G401 (cell line): ENCODE measurements around the gene SLC6A11. TPM values are rescaled to one million over a fixed set of nuclear protein-coding genes. Genes with fewer than 3 reads are reported as not detected.

Experiments used
- DNase-seq: peaks from one replicate; pipeline ENCODE4 v3.0.0-alpha.2; 2015; ENCODE audit warnings: low spot score
- in situ Hi-C: cut with HindIII; loops from 2 replicates; pipeline ENCODE4 v1.10.0; 2016; ENCODE audit warnings: low sequenced_read_pairs, mixed read lengths
- total RNA-seq: library from RNA; depleted of rRNA; stranded (reverse); fragments of >200 nt; shearing (Covaris generic); gene quantifications from 2 replicates; pipeline ENCODE4 v1.2.3, GENCODE V29; 2014

Gene SLC6A11
- total RNA-seq, 1 experiment from 2014 or later, result not detected

DNA sequence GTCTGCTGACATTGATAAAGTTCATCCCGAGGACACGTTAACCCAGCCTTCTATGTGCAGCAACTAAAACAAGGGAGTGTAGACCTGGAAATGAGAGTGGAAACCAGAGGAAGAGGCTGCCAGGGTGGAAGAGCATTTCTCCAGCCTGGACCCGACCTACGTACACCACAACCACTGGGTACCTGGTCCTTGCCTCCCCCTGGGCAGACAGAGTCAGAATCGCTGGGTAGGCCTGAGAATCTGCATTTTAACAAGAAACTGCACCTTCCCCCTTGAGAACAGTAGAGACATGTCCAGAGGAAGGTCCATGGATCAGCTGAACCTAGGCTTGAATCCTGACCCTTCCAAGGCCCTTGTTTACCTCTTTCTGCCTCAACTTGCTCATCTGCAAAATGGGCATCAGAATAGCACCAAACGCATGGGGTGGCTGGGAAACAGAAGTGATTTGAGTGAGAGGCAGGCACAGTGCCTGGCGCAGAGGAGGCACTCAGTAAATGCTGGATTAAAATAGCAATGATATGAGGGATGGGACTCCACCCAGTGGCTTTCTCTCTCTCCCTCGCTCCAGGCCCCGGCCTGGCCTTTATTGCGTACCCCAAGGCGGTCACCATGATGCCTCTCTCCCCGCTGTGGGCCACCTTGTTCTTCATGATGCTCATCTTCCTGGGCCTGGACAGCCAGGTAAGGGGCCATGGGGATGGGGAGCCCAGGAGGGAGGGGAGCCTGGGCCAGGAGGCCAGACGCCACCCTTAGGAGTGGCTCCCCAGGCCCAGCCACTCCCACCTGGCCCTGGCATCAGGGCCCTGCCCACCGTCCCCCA is 109.6 kb downstream of the SLC6A11 start:
- in situ Hi-C loops, result no loop called here
- DNase-seq, result no peak

- DNase-seq, result no peak
- in situ Hi-C loops, result no loop called here
Observed at GRCh38 chr3:10926256-10926810, 110.3 kb downstream of the SLC6A11 start.

DNA sequence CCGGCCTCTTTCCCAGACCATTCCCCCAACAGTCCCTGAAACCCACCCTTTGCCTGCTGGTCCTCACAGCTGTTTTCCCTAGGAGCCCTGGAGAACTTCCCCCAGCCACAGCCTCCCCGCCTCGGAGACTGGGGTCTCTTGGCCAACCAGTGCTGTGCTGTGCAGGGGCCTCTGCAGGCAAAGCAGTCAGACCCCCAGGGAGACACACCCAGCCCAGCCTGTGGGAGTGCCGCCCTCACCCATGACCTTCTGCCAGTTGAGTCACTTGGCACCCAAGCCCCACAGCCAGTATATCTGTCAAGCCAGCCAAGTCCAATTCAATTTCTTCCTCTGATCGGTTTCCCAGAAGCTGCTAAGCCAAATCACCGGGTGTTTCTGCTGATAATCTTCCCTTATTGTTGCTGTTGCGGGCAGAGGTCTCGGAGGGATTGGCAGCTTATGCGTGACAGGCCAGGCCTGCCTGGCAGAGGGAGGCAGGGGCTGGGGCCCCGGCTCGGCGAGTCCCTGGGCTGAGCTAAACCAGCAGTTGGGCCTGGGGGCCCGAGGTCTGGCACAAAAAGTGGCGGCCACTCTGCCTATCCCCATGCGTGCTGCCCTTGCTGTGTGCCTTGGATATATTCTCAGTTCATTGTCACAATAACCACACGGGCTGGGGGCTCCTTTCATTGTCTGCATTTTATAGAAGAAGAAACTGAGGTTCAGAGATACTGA is 110.9 kb downstream of the SLC6A11 start:
- in situ Hi-C loops, result no loop called here

GRCh38 chr3:10927551-10927950 is 111.5 kb downstream of the SLC6A11 start:
- no peak for DNase-seq
- in situ Hi-C loops, result no loop called here

More for the DNA sequence above, 110.9 kb downstream of the SLC6A11 start:
- DNase-seq, result no peak

DNA sequence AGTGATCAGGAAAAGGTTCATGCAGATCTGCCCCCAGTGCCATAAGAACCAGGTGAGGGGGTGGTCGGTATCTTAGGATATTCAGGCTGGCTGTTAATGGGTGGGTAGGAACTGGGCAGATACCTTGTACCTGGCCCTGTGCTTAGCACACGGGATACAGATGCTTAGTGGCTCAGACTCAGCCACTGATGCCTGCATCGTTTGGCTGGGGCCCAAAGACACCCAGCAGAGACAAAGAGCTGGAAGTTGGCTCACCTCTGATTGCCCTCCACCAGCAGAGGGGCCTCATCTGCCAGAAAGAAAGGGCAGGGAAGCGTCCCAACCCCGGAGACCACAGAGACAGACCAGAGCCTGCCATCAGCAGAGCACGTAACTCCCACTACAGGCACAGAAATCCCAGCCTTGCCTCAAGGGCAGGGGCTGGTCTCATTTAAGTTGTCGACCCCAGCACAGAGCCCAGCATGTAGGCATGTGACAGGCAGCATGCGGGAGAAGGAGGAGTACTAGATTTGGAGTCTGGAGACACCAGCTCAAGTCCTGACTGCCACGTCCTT is 112.5 kb downstream of the SLC6A11 start:
- in situ Hi-C loops, result no loop called here
- no peak for DNase-seq

GRCh38 chr3:10928961-10929471 is 113.0 kb downstream of the SLC6A11 start:
- in situ Hi-C loops, result no loop called here
- no peak for DNase-seq

- in situ Hi-C loops, result no loop called here
- DNase-seq, result no peak
Observed at GRCh38 chr3:10929978-10930665, 114.1 kb downstream of the SLC6A11 start.

- in situ Hi-C loops, result no loop called here
- DNase-seq, result no peak
Observed at GRCh38 chr3:10930666-10931040, 114.6 kb downstream of the SLC6A11 start.

DNA sequence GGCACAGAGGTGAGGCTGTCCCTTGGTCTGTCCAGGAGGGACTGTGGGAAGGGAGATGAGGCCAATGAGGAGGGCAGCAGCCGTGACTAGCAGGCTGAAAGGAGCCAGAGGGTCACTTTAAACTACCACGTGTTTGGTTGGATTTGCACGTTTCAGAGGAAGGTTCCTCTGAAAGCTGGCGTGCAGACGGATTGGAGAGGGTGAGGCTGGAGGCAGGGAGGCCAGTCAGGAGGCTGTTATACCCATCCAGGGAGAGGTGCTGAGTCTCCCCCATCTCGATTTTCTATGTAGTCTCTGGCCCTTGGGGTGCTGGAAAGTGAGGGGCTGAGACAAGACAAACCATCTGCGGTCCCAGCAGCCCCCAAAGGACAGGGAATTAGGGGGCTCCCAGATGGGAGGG is 116.6 kb downstream of the SLC6A11 start:
- no peak for DNase-seq
- in situ Hi-C loops, result no loop called here

DNA sequence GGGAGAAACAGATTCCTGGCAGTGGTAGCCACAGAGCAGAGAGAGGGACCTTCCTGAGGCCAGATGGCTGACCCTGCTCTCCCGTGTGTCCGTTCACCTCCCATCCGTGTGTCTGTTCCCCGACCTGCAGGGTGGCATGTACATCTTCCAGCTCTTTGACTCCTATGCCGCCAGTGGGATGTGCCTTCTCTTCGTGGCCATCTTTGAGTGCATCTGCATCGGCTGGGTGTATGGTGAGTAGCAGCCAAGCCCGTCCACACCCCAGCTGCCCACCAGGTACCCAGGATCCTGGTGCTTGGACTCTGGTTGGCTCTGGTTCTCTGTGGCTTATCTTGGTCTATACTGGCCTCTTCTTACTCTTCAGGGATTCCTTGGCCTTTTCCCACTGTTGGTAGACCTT is 117.0 kb downstream of the SLC6A11 start:
- in situ Hi-C loops, result no loop called here
- DNase-seq, result no peak

GRCh38 chr3:10933470-10933804 is 117.4 kb downstream of the SLC6A11 start:
- in situ Hi-C loops, result no loop called here
- DNase-seq, result no peak

DNA sequence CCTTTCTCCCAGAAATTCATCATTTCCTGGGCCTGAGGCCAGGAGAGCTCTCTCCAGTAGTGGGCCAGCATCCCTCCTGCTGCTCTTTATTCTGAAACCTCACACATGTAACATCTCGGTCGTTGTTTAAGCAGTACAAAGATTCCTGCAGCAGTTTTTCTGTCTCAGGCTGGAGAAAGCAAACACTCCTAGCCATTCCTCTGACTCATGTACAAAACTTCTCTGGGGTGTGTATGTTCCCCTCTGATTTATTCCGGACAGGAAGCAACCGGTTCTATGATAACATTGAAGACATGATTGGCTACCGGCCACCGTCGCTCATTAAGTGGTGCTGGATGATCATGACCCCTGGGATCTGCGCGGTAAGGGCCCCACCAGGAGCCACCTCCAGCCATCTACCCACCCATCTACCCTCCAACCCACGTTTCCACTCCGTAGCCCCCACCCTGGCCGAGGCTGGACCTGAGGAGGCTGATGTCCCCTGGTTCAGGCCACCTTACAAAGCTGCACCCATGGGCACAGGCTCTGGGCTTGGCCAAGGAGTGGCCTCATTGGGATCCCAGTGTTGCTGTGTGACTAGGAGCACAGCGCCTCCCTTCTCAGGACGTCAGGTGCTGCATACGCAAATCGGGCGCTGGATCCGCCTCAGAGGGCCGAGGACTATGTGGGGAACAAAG is 117.9 kb downstream of the SLC6A11 start:
- DNase-seq, result no peak
- in situ Hi-C loops, result no loop called here

- in situ Hi-C loops, result no loop called here
- DNase-seq, result no peak
Observed at GRCh38 chr3:10935028-10935427, 119.0 kb downstream of the SLC6A11 start.

GRCh38 chr3:10935846-10936631 is 120.0 kb downstream of the SLC6A11 start:
- DNase-seq, result no peak
- in situ Hi-C loops, result no loop called here

- no peak for DNase-seq
- in situ Hi-C loops, result no loop called here
Observed at GRCh38 chr3:10936686-10937085, 120.7 kb downstream of the SLC6A11 start.

- no peak for DNase-seq
- in situ Hi-C loops, result no loop called here
Observed at GRCh38 chr3:10937141-10937825, 121.3 kb downstream of the SLC6A11 start.

DNA sequence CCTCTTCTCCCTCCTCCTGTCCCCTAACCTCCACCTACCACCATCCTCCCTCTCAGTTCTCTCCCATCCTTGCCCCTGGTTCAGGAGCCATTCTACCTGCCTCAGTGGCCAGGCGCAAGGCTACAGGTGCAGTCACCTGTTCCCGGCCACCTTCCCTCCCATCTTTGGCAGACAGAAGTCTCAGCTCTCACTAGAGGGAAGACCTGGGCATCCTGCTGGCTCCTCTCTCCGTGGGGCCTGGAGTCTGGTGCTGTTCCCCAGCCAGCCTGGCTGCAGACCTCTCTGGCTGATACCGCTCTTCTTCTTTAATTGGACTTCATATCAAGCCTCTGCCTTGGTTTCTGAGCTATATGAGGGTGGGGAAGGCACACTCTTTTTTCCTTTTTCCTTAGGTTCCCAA is 123.5 kb downstream of the SLC6A11 start:
- in situ Hi-C loops, result no loop called here
- DNase-seq, result no peak

DNA sequence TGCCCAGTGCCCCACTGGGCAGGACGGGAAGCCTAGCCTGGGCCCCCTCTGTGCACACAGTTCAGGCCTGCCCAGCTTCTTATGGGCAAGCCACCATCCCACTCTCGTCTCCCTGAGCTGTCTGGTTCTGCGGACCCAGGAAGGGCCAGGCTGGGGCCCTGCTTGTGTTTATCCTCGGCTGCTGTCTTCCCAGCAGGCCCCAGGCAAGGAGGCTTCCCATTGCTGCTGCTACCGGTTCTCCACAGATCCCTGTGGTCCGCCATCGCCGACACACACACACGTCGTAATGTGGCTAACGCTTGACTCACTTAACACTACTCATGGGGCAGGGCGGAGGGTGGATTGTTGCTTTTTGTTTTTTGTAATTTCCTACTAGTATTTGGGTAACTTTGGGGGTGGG is 124.1 kb downstream of the SLC6A11 start:
- in situ Hi-C loops, result no loop called here
- no peak for DNase-seq
